HepG2 (cell line): ENCODE data around the gene PRR36. TPM values are rescaled to one million over a fixed set of nuclear protein-coding genes. Genes with fewer than 3 reads are reported as not detected.

Experiments
- CREB1 ChIP-seq, 2 experiments: fragments of 450-650 bp in 1 of 2; IDR thresholded peaks; 2 replicates each; pipeline ENCODE4 v1.6.1; 2016 to 2017; ENCODE audit warnings: control low read depth in 1 of 2, mild to moderate bottlenecking in 1 of 2, missing compliant biosample characterization in 1 of 2, missing genetic modification characterization in 1 of 2
- GTF3A ChIP-seq: sonication (generic); formaldehyde crosslinking; conservative IDR thresholded peaks from 2 replicates; pipeline ENCODE4 v1.4.0; 2020; ENCODE audit warnings: mild to moderate bottlenecking, missing genetic modification reagents
- MTF2 ChIP-seq: sonication (generic); formaldehyde crosslinking; IDR thresholded peaks from 2 replicates; pipeline ENCODE4 v1.5.0; 2020; ENCODE audit warnings: missing genetic modification reagents, borderline replicate concordance
- SAP130 ChIP-seq: IDR thresholded peaks from 2 replicates; pipeline ENCODE4 v1.6.1; 2016; ENCODE audit warnings: low read depth
- SP4 ChIP-seq: sonication (generic); formaldehyde crosslinking; IDR thresholded peaks from 2 replicates; pipeline ENCODE4 v1.8.1; 2023; ENCODE audit warnings: mild to moderate bottlenecking, missing genetic modification reagents
- TBX2 ChIP-seq: sonication (generic); formaldehyde crosslinking; IDR thresholded peaks from 2 replicates; pipeline ENCODE4 v1.5.0; 2020; ENCODE audit warnings: missing genetic modification reagents, mild to moderate bottlenecking, borderline replicate concordance
- TEAD3 ChIP-seq: optimal IDR thresholded peaks from 2 replicates; pipeline ENCODE3; 2016; ENCODE audit warnings: borderline replicate concordance
- ZIK1 ChIP-seq: sonication (generic); formaldehyde crosslinking; IDR thresholded peaks from 2 replicates; pipeline ENCODE4 v1.5.0; 2020; ENCODE audit warnings: mild to moderate bottlenecking, low read depth, missing genetic modification reagents, borderline replicate concordance
- ZMYM4 ChIP-seq: sonication (generic); formaldehyde crosslinking; IDR thresholded peaks from 2 replicates; pipeline ENCODE4 v1.8.1; 2023; ENCODE audit warnings: mild to moderate bottlenecking, missing genetic modification reagents
- polyA plus RNA-seq, 8 experiments: library from polyadenylated mRNA; depleted of rRNA in 3 of 8; stranded (reverse) in 7 of 8; unstranded in 1 of 8; fragments of >200 nt; fragmentation: Illumina TruSeq in 4 of 8; extraction: Trizol in 4 of 8; gene quantifications; 2 replicates each; pipeline versions ENCODE4 v1.2.1 to v1.2.3, GENCODE V29; 2011 to 2016; ENCODE audit warnings: low read depth in 4 of 8, missing spikeins in 1 of 8, mixed read lengths in 1 of 8; ENCODE audit not compliant: insufficient read depth in 1 of 8
- total RNA-seq, 5 experiments: library from RNA; depleted of rRNA; stranded (reverse); fragments of >200 nt; fragmentation: Illumina TruSeq; extraction: Trizol; gene quantifications; 2 replicates each; pipeline ENCODE4 v1.2.3, GENCODE V29; 2016; ENCODE audit warnings: low read depth in 1 of 5
- TF ChIP-seq, protein P1 (sequence below): sonication (generic); formaldehyde crosslinking; IDR thresholded peaks from 2 replicates; pipeline ENCODE4 v1.9.0; 2022; ENCODE audit warnings: missing genetic modification reagents, mild to moderate bottlenecking, borderline replicate concordance
- TF ChIP-seq, protein P2 (sequence below): fragments of 450-650 bp; IDR thresholded peaks from 2 replicates; pipeline ENCODE4 v1.6.1; 2016
- TF ChIP-seq, protein P3 (sequence below): sonication (generic); formaldehyde crosslinking; conservative IDR thresholded peaks from 2 replicates; pipeline ENCODE4 v1.8.0; 2022; ENCODE audit warnings: mild to moderate bottlenecking, moderate library complexity, missing genetic modification reagents
- TF ChIP-seq, protein P4 (sequence below): sonication (generic); formaldehyde crosslinking; conservative IDR thresholded peaks from 2 replicates; pipeline ENCODE4 v1.8.0; 2022; ENCODE audit warnings: low read depth, missing genetic modification reagents
- TF ChIP-seq, protein P5 (sequence below): sonication (generic); formaldehyde crosslinking; IDR thresholded peaks from 2 replicates; pipeline ENCODE4 v1.4.0; 2020; ENCODE audit warnings: missing genetic modification reagents

PRR36 gene
- total and polyA plus RNA-seq, 2 of the 13 experiments (the other 11 are each of a cell fraction or from before 2014, with no cell fraction given): 0.07 to 0.17 TPM

DNA sequence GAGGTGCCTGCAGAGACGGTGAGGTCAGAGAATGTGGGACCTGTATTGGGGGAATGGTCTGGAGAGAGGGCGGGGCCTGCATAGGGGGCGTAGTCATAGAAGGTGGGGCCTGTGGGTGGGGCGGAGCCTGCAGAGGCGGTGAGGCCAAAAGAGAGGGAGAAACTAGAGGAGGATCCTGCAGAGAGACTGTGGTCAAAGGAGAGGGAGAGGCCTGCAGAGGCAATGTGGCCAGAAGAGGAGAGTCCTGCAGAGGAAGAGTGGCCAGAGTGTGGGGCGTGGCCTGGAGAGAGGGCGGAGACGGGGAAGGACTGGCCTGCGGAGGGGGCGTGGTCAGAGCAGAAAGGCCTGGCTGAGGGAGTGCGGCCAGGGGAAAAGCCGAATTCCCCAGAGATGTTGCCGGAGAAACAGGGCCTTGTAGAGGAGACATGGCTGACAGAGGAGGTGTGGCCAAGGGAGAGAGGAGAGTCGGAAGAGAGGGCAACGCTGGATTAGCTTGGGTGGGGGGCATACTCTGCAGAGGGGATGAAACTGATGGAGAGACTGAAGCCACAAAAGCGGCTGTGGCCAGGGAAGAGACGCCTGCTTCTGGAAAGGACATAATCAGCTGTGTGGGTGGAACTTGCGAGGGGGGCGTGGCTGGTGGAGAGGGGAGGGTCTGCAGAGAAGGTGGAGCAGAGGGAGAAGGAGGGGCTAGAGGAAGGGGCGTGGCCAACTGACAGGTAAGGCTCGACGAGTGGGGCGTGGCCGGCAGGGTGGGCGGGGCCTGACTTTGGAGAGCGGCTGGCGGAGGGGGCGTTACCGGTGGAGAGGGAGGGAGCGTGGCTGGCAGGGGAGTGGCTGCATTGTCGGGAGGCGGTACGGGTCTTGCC lies 2.5 kb downstream of the PRR36 start (continued):
- TF ChIP-seq CREB1 (IDR thresholded peaks at IDR 0.05): 0 out of 2 replicates have a peak, but pooled peaks have one; percentile 4
- TF ChIP-seq CREB1 (CRISPR knock-in tag; IDR thresholded peaks at IDR 0.05): no peak
- TF ChIP-seq, protein P1, sequence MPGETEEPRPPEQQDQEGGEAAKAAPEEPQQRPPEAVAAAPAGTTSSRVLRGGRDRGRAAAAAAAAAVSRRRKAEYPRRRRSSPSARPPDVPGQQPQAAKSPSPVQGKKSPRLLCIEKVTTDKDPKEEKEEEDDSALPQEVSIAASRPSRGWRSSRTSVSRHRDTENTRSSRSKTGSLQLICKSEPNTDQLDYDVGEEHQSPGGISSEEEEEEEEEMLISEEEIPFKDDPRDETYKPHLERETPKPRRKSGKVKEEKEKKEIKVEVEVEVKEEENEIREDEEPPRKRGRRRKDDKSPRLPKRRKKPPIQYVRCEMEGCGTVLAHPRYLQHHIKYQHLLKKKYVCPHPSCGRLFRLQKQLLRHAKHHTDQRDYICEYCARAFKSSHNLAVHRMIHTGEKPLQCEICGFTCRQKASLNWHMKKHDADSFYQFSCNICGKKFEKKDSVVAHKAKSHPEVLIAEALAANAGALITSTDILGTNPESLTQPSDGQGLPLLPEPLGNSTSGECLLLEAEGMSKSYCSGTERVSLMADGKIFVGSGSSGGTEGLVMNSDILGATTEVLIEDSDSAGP (CRISPR knock-in tag): peak; percentile 50; the same call in 1 of the 2 replicates
- TF ChIP-seq SAP130 (CRISPR knock-in tag): peak; percentile 59
- TF ChIP-seq, protein P2, sequence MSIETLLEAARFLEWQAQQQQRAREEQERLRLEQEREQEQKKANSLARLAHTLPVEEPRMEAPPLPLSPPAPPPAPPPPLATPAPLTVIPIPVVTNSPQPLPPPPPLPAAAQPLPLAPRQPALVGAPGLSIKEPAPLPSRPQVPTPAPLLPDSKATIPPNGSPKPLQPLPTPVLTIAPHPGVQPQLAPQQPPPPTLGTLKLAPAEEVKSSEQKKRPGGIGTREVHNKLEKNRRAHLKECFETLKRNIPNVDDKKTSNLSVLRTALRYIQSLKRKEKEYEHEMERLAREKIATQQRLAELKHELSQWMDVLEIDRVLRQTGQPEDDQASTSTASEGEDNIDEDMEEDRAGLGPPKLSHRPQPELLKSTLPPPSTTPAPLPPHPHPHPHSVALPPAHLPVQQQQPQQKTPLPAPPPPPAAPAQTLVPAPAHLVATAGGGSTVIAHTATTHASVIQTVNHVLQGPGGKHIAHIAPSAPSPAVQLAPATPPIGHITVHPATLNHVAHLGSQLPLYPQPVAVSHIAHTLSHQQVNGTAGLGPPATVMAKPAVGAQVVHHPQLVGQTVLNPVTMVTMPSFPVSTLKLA: peak; percentile 42; the same call in 1 of the 2 replicates
- TF ChIP-seq MTF2 (CRISPR knock-in tag): peak; percentile 68; the same call in 1 of the 2 replicates
- TF ChIP-seq, protein P3, sequence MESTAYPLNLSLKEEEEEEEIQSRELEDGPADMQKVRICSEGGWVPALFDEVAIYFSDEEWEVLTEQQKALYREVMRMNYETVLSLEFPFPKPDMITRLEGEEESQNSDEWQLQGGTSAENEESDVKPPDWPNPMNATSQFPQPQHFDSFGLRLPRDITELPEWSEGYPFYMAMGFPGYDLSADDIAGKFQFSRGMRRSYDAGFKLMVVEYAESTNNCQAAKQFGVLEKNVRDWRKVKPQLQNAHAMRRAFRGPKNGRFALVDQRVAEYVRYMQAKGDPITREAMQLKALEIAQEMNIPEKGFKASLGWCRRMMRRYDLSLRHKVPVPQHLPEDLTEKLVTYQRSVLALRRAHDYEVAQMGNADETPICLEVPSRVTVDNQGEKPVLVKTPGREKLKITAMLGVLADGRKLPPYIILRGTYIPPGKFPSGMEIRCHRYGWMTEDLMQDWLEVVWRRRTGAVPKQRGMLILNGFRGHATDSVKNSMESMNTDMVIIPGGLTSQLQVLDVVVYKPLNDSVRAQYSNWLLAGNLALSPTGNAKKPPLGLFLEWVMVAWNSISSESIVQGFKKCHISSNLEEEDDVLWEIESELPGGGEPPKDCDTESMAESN (CRISPR knock-in tag): peak; percentile 41; the same call in 1 of the 2 replicates
- TF ChIP-seq, protein P4, sequence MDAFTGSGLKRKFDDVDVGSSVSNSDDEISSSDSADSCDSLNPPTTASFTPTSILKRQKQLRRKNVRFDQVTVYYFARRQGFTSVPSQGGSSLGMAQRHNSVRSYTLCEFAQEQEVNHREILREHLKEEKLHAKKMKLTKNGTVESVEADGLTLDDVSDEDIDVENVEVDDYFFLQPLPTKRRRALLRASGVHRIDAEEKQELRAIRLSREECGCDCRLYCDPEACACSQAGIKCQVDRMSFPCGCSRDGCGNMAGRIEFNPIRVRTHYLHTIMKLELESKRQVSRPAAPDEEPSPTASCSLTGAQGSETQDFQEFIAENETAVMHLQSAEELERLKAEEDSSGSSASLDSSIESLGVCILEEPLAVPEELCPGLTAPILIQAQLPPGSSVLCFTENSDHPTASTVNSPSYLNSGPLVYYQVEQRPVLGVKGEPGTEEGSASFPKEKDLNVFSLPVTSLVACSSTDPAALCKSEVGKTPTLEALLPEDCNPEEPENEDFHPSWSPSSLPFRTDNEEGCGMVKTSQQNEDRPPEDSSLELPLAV (CRISPR knock-in tag): no peak
- TF ChIP-seq SP4 (CRISPR knock-in tag): peak; percentile 91
- peak; percentile 10 for TF ChIP-seq TEAD3 (CRISPR knock-in tag)
- TF ChIP-seq TBX2: peak; percentile 64
- TF ChIP-seq ZIK1 (CRISPR knock-in tag): 0 out of 2 replicates have a peak, but pooled peaks have one; percentile 46
- TF ChIP-seq, protein P5, sequence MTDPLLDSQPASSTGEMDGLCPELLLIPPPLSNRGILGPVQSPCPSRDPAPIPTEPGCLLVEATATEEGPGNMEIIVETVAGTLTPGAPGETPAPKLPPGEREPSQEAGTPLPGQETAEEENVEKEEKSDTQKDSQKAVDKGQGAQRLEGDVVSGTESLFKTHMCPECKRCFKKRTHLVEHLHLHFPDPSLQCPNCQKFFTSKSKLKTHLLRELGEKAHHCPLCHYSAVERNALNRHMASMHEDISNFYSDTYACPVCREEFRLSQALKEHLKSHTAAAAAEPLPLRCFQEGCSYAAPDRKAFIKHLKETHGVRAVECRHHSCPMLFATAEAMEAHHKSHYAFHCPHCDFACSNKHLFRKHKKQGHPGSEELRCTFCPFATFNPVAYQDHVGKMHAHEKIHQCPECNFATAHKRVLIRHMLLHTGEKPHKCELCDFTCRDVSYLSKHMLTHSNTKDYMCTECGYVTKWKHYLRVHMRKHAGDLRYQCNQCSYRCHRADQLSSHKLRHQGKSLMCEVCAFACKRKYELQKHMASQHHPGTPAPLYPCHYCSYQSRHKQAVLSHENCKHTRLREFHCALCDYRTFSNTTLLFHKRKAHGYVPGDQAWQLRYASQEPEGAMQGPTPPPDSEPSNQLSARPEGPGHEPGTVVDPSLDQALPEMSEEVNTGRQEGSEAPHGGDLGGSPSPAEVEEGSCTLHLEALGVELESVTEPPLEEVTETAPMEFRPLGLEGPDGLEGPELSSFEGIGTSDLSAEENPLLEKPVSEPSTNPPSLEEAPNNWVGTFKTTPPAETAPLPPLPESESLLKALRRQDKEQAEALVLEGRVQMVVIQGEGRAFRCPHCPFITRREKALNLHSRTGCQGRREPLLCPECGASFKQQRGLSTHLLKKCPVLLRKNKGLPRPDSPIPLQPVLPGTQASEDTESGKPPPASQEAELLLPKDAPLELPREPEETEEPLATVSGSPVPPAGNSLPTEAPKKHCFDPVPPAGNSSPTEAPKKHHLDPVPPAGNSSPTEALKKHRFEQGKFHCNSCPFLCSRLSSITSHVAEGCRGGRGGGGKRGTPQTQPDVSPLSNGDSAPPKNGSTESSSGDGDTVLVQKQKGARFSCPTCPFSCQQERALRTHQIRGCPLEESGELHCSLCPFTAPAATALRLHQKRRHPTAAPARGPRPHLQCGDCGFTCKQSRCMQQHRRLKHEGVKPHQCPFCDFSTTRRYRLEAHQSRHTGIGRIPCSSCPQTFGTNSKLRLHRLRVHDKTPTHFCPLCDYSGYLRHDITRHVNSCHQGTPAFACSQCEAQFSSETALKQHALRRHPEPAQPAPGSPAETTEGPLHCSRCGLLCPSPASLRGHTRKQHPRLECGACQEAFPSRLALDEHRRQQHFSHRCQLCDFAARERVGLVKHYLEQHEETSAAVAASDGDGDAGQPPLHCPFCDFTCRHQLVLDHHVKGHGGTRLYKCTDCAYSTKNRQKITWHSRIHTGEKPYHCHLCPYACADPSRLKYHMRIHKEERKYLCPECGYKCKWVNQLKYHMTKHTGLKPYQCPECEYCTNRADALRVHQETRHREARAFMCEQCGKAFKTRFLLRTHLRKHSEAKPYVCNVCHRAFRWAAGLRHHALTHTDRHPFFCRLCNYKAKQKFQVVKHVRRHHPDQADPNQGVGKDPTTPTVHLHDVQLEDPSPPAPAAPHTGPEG (CRISPR knock-in tag): no peak
- peak; percentile 30; the same call in 1 of the 2 replicates for TF ChIP-seq ZMYM4 (CRISPR knock-in tag)
- 0 out of 2 replicates have a peak, but pooled peaks have one; percentile 31 for TF ChIP-seq GTF3A (CRISPR knock-in tag)
